PC-9 (cell line): ENCODE data around the gene BOC.

Experiments
- CTCF ChIP-seq: fragments of 200-600 bp; sonication (generic); conservative IDR thresholded peaks from 2 replicates; pipeline ENCODE4 v1.6.1; 2017; ENCODE audit warnings: mixed run types, antibody characterized with exemption, mild to moderate bottlenecking, moderate library complexity
- EZH2 ChIP-seq: fragments of 200-600 bp; sonication (generic); IDR thresholded peaks from 2 replicates; pipeline ENCODE4 v1.8.0; 2017; ENCODE audit warnings: antibody characterized with exemption, low read depth

- TF ChIP-seq CTCF (no peak), EZH2 (no peak)
Observed at GRCh38 chr3:113314923-113315322, 103.6 kb downstream of the BOC start.
